Adrenal gland (tissue), 12 donors: ENCODE results near the gene NR2C2AP. TPM values are rescaled to one million over a fixed set of nuclear protein-coding genes. Genes with fewer than 3 reads are reported as not detected.

ENCODE experiments used
- DNase-seq, 7 donors: peaks; one replicate each; pipeline ENCODE4 v3.0.0-alpha.2; 2019 to 2020
- H3K27ac ChIP-seq, 5 donors: fragments of 200-600 bp; sonication (generic) in 4 of 5; 1 replicate in 3 of 5; 2 replicates in 2 of 5; pipeline versions ENCODE4 v1.5.1 to v1.8.0; 2016 to 2020; ENCODE audit warnings: mild to moderate bottlenecking in 1 of 5
- H3K27me3 ChIP-seq: fragments of 200-600 bp; 2 replicates; pipeline ENCODE4 v1.8.0; 2021
- H3K36me3 ChIP-seq, 2 donors: fragments of 200-600 bp; replicated peaks in 1 of 2; 1 replicate in 1 of 2; 2 replicates in 1 of 2; pipeline versions ENCODE4 v1.5.1 to v1.8.0; 2018 to 2022
- H3K4me1 ChIP-seq, 2 donors: fragments of 200-600 bp; replicated peaks in 1 of 2; 1 replicate in 1 of 2; 2 replicates in 1 of 2; pipeline versions ENCODE4 v1.5.1 to v1.8.0; 2018 to 2021
- H3K4me3 ChIP-seq, 4 donors: fragments of 200-600 bp; sonication (generic) in 3 of 4; one replicate each; pipeline ENCODE4 v1.5.1; 2016 to 2018
- H3K9me3 ChIP-seq, 3 donors: fragments of 200-600 bp; sonication (generic) in 1 of 3; replicated peaks in 1 of 3; 1 replicate in 2 of 3; 2 replicates in 1 of 3; pipeline versions ENCODE4 v1.5.1 to v1.8.0; 2016 to 2021
- POLR2A ChIP-seq, 2 donors: fragments of 450-650 bp; IDR thresholded peaks; one replicate each; pipeline ENCODE4 v1.6.1; 2017; ENCODE audit warnings: antibody characterized with exemption in 2 of 2, mild to moderate bottlenecking in 2 of 2, moderate library complexity in 1 of 2
- WGBS, 4 donors: extraction: QIAGEN DNeasy Blood & Tissue Kit in 2 of 4; methylation state at CpG; one replicate each; pipeline versions ENCODE4 v1.1.5 to v1.1.7; 2013 to 2017; 5-methylcytosine and 5-hydroxymethylcytosine counted together
- intact Hi-C, 2 donors: fragments of 100-400 bp; cut with DNase I; formaldehyde crosslinking; loops; one replicate each; pipeline versions ENCODE4 v1.14.1 to v1.15.0; 2022 to 2023
- polyA plus RNA-seq, 3 donors: library from polyadenylated mRNA; stranded (reverse); fragments of 200-250 nt in 2 of 3; fragments of 350-450 nt in 1 of 3; fragmentation: Illumina TruSeq in 1 of 3; extraction: RNeasy Lipid Tissue Mini Kit (QIAGEN cat#74804) in 1 of 3; gene quantifications; one replicate each; pipeline ENCODE4 v1.2.3, GENCODE V29; 2013 to 2014
- total RNA-seq, 9 donors: library from RNA; depleted of rRNA in 4 of 9; stranded (reverse); fragments of >200 nt in 4 of 9; fragments of 120-200 nt in 1 of 9; fragmentation: NEBNext Ultra II Directional in 1 of 9; extraction: Animal tissue kit (Norgen Biotek cat#: 25700) in 1 of 9; gene quantifications; one replicate each; pipeline versions ENCODE4 v1.1.0 to v1.2.4, GENCODE V29; 2013 to 2023
- TF ChIP-seq, protein P1 (sequence below), 6 experiments: fragments of 450-650 bp in 4 of 6; fragments of 200-600 bp in 2 of 6; sonication (generic) in 1 of 6; IDR thresholded peaks; 1 replicate in 5 of 6; 2 replicates in 1 of 6; pipeline versions ENCODE4 v1.5.1 to v1.8.0; 2016 to 2021; ENCODE audit warnings: antibody characterized with exemption in 6 of 6, mild to moderate bottlenecking in 2 of 6, moderate library complexity in 1 of 6
- donor health status: healthy with polysubstance abuse.
- donor health status: Bipolar disorder and iron deficiency.
- donor health status: DM: yes; HTN: yes; CAD: no.
- donor health status: DM: no; HTN: no; CAD: no.
- donor health status: DM: no; HTN: no; CAD: no.
- donor health status: DM: yes; HTN: yes; CAD: no.

NR2C2AP gene
- total and polyA plus RNA-seq, 12 donors: 4.0 to 21.6 (median 12.3) TPM

DNA sequence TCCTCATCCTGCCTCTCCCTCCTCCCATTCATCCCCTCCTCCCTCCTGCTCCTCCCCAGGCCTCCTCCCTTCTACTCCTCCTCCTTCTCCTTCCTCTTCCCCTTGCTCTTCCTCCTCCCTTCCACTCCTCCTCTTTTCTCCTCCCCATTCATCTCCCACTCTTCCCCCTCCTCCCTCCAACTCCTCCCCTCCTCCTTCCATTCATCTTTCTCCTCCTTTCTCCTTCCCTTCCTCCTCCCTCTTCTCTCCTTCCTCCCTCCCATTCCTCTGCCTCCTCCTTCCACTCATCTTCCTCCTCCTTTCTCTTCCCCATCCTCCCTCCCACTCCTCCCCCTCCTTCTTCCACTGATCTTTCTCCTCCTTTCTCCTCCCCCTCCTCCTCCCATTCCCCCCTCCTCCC, 36.5 kb upstream of the NR2C2AP start:
- H3K27me3 ChIP-seq: peaks cover 7% of the 10 kb centered on the region
- no peak overlapping the region for H3K27ac ChIP-seq
- no peak overlapping the region for H3K4me3 ChIP-seq
- H3K4me1 ChIP-seq: no peaks in the 10 kb centered on the region
- no peak for DNase-seq
- H3K9me3 ChIP-seq: no peaks in the 10 kb centered on the region
- H3K36me3 ChIP-seq: no peaks in the 10 kb centered on the region
- intact Hi-C loops: no loop called here
- no peak for TF ChIP-seq POLR2A (IDR thresholded peaks at IDR 0.05)
- TF ChIP-seq, protein P1, sequence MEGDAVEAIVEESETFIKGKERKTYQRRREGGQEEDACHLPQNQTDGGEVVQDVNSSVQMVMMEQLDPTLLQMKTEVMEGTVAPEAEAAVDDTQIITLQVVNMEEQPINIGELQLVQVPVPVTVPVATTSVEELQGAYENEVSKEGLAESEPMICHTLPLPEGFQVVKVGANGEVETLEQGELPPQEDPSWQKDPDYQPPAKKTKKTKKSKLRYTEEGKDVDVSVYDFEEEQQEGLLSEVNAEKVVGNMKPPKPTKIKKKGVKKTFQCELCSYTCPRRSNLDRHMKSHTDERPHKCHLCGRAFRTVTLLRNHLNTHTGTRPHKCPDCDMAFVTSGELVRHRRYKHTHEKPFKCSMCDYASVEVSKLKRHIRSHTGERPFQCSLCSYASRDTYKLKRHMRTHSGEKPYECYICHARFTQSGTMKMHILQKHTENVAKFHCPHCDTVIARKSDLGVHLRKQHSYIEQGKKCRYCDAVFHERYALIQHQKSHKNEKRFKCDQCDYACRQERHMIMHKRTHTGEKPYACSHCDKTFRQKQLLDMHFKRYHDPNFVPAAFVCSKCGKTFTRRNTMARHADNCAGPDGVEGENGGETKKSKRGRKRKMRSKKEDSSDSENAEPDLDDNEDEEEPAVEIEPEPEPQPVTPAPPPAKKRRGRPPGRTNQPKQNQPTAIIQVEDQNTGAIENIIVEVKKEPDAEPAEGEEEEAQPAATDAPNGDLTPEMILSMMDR (IDR thresholded peaks at IDR 0.05): no peak

DNA sequence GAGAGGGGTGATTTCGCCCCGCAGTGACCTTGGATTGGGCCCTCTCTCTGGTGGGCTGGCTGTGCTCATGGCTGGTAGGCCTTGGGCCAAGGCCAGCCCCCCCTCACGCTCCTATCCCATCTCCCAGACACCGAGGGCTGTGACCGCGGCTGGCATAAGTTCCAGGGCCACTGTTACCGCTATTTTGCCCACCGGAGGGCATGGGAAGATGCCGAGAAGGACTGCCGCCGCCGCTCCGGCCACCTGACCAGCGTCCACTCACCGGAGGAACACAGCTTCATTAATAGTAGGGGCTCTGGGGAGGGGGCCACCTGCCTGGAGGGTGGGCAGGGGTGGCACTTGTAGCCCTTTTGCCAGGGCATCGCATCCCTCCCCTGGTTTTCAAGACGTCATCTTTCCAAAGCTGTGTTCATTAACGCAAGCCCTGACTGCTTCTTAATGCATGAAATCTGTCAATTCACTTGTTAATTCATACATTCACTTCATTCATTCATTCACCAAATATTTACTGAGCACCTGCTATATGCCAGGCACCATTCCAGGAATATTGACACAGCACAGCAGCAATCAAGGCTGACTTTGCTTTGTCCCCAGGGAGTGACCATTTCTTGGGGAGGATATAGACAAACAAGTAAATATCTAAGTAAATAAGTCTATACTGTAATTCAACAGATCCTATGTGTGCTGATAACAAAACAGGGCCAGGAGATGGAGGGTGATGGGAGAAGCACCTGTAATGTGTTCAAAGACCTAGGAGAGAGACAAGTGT, 35.1 kb upstream of the NR2C2AP start:
- Histone ChIP-seq H3K27me3 (peaks cover 7% of the 10 kb centered on the region), H3K4me1 (no peaks in the 10 kb centered on the region), H3K36me3 (no peaks in the 10 kb centered on the region), H3K4me3 (no peak overlapping the region), H3K9me3 (peaks cover 0 to 8% (median 0%) of the 10 kb centered on the region in 3 donors), H3K27ac (no peak overlapping the region)
- no peak for DNase-seq
- intact Hi-C loops: no loop called here
- TF ChIP-seq, protein P1 (IDR thresholded peaks at IDR 0.05): no peak
- TF ChIP-seq POLR2A (IDR thresholded peaks at IDR 0.05): no peak
- 42 to 77% (median 54%) methylated on average over 12 to 18 of the region's 18 CpGs for WGBS, 4 donors

DNA sequence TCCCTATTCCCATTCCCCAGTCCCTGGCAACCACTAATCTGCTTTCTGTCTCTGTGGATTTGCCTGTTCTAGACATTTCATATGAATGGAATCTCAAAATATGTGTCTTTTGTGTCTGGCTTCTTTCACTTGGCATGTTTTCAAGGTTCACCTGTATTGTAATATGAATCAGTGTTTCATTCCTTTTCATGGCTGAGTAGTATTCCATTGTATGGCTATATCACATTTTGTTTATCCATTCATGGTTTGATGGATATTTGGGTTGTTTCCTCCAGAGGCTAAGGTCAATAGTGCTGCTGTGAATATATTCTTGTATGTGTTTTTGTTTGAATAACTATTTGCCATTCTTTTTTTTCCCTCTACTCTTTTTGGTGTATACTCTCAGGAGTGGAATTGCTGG, 33.0 kb upstream of the NR2C2AP start:
- Histone ChIP-seq H3K27me3 (peaks cover 7% of the 10 kb centered on the region), H3K4me3 (no peak overlapping the region)

DNA sequence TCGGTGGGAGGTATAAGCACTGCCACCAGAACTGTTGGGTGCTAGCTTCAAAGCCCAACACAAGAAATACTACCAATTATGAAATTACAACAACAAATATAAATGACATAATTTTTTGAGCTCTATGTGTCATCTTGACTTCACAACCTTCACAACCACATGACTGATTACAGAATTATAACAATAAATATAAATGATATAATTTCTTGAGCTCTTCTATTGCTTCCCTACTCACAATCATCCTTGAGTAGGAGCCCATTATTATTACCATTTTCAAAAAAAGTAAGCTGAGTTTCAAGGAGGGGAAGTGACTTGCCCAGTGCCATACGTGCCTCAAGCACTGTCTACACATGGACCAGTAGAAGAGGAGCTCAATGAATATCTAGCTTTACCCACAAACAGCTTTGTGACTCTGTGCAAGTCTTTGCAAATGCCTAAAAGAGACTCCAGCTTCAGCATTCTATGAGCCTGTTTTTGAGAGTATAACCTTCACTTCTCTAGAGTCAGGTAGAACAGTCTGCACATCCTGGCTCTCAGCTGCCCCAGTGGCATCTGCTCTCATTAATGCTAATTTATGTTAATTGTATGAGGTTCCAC, 31.1 kb upstream of the NR2C2AP start:
- Histone ChIP-seq H3K4me3 (no peak overlapping the region), H3K27ac (no peak overlapping the region), H3K9me3 (peaks cover 0 to 8% (median 0%) of the 10 kb centered on the region in 3 donors), H3K36me3 (no peaks in the 10 kb centered on the region), H3K27me3 (peaks cover 4% of the 10 kb centered on the region), H3K4me1 (no peaks in the 10 kb centered on the region)
- DNase-seq: no peak
- TF ChIP-seq, protein P1 (IDR thresholded peaks at IDR 0.05): no peak
- no peak for TF ChIP-seq POLR2A (IDR thresholded peaks at IDR 0.05)
- 64 to 92% (median 89%) methylated on average over 2 of the region's 2 CpGs for WGBS, 4 donors
- intact Hi-C loops: no loop called here

More for the DNA sequence above, 33.0 kb upstream of the NR2C2AP start:
- intact Hi-C loops: no loop called here
- Histone ChIP-seq H3K9me3 (peaks cover 0 to 8% (median 0%) of the 10 kb centered on the region in 3 donors), H3K4me1 (no peaks in the 10 kb centered on the region), H3K27ac (no peak overlapping the region), H3K36me3 (no peaks in the 10 kb centered on the region)
- TF ChIP-seq POLR2A (IDR thresholded peaks at IDR 0.05): no peak
- TF ChIP-seq, protein P1 (IDR thresholded peaks at IDR 0.05): no peak
- DNase-seq: no peak
